NCI-H1417 (cell line): ENCODE data around the gene ZNF77.
A peak's percentile ranks its signal among the peaks of the same experiment; 100 is the strongest.
"Not testable (repeated sequence)": the region's sequence is repeated elsewhere in the genome, so short reads cannot be mapped to it uniquely, and the experiment has no call there.

Experiments used
- DNase-seq, 3 experiments: peaks; one replicate each; lab custom pipeline; 2025; lab: John Stamatoyannopoulos, UW

ZNF77 gene

DNA sequence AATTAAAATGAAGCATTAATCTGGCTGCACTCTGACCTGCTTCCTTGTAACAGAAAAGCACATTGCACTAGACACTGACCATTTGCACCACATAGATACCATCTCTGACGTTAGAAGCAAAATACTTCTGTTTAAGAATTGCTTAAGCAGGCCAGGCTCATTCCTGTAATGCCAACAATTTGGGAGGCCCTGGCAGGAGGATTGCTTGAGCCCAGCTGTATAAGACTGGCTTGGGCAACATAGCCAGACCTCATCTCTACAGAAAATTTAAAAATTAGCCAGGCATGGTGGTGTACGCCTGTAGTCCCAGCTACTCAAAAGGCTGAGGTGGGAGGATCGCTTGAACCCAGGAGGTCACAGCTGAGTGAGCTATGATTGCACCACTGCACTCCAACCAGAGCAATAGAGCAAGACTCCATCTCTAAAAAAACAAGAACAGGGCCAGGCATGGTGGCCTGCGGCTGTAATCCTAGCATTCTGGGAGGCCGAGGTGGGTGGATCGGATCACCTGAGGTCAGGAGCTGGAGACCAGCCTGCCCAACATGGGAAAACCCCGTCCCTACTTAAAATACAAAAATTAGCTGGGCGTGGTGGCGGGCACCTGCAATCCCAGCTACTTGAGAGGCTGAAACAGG lies 25.5 kb upstream of the ZNF77 start:
- DNase-seq: no peak

DNA sequence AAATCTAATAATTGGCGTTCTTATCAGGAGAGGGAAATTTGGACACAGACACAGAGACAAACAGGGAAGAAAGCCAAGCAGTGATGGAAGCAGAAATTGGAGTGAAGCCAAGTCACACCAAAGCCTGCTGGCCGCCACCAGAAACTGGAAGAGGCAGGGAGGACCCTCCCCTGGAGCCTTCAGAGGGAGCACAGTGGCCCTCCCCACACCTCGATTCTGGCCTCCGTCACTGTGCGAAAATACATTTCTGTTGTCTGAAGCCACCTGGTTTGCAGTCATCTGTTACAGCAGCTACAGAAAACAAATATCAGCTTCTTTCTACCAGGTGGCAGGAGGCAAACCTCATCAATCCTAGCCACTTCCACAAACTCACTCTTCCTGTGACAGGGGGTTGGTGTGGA lies 24.3 kb upstream of the ZNF77 start:
- DNase-seq: peak; percentile 88 to 98 (median 91)

DNA sequence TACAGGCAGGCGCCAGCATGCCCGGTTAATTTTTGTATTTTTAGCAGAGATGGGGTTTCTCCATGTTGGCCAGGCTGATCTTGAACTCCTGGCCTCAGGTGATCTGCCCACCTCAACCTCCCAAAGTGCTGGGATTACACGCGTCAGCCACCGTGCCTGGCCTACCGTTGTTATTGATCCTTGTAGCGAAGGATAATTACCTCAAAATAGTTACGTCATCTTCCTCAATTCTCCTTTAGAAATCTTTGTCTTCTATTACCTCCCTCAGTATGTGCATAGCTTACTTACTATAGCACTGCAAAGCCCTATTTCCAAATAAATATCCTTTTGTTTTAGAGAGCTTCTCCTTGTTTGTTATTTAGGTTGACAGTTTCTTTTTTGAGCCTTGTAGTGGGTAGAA lies 23.2 kb upstream of the ZNF77 start:
- no peak for DNase-seq

DNA sequence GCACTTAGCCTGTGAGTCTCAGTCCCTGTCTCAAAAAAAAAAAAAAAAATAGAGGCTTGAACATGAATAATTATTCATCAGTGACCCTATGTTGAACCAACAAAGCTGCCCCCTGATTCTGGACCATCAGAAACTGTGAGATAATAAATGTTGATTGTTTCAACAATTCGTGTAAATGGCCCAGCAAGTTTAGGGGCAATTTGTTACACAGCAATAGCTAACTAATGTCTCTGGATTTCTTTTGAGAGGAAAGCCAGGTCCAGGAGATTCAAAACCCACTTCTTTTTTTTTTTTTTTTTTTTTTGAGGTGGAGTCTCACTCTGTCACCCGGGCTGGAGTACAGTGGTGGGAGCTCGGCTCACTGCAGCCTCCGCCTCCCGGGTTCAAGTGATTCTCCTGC lies 20.1 kb upstream of the ZNF77 start:
- DNase-seq: no peak

DNA sequence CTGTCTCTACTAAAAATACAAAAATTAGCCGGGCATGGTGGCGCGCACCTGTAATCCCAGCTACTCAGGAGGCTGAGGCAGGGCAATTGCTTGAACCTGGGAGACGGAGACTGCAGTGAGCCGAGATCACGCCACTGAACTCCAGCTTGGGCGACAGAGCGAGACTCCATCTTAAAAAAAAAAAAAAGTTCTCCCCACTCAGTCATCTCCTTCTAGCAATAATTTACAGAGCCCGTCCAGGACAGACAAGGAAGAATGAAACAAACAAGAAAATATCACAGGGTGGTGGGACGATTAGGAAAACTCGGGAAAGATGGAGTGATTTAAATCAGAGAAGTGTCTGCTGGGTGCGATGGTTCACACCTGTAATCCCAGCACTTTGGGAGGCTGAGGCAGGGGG lies 18.9 kb upstream of the ZNF77 start:
- not testable (repeated sequence) for DNase-seq

DNA sequence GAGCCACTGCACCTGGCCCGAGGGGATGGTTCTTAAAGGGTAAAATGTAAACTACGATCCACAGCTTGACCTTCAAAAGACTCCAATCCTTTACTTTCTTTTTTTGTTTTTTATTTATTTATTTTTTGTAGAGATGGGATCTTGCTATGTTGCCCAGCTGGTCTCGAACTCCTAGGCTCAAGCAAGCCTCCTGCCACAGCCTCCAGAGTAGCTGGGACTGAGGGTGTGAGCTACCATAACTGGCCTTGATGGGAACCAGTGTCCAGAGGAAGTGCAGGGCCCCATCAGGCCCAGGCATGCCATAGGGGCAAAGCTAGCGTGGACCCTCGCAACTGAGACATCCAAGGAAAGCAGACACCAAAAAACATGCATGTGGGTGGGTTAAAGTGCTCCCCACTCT lies 18.4 kb upstream of the ZNF77 start:
- DNase-seq: no peak

DNA sequence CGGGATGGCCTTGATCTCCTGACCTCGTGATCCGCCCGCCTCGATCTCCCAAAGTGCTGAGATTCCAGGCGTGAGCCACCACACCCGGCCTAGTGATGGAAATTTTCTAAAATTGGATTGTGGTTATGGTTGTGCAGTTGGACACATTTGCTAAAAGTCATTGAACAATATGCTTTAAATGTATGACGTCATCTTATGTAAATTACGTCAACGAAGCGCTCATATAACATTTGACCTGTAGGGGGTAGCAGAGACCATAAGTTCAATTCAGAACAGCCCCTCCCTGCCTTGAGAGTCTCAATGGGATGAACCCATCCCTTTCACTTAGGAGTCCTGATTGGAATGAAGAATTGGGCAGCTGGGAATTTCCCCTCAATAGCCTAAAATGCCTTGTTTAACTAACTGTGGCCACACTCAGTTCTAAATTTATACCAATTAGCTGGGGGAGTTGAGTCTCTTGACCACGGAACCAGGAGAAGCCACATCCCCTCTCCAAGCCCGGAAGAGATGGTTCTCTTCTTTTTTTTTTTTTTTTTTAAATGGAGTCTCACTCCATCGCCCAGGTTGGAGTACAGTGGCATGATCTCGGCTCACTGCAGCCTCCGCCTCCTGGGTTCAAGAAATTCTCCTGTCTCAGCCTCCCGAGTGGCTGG lies 17.4 kb upstream of the ZNF77 start:
- DNase-seq: peak; percentile 72 to 94 (median 92)

DNA sequence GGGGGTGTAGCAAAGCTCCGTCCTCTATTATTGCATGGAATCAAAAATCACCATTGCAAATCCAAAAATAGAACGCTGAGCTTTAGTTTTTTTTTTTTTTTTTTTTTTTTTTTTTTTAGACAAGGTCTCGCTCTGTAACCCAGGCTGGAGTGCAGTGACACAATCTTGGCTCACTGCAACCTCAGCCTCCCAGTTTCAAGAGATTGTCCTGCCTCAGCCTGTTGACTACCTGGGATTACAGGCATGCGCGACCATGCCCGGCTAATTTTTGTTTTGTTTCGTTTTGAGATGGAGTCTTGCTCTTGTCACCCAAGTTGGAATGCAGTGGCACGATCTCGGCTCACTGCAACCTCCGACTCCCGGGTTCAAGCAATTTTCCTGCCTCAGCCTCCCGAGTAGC lies 15.3 kb upstream of the ZNF77 start:
- no peak for DNase-seq

DNA sequence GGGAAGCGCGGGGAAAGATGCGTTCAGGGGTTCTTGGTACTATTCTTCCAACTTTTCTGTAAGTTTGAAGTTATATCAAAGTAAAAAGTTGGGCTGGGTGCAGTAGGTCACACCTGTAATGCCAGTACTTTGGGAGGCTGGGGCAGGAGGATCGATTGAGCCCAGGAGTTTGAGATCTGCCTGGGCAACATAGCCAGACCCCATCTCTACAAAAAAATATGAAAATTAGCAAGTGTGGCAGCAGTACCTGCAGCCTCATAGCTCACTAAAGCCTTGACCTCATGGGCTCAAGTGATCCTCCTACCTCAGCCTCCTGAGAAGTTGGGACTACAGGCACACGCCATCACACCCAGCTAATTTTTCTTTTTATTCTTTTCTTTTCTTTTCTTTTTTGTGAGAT lies 12.4 kb upstream of the ZNF77 start:
- no peak for DNase-seq

DNA sequence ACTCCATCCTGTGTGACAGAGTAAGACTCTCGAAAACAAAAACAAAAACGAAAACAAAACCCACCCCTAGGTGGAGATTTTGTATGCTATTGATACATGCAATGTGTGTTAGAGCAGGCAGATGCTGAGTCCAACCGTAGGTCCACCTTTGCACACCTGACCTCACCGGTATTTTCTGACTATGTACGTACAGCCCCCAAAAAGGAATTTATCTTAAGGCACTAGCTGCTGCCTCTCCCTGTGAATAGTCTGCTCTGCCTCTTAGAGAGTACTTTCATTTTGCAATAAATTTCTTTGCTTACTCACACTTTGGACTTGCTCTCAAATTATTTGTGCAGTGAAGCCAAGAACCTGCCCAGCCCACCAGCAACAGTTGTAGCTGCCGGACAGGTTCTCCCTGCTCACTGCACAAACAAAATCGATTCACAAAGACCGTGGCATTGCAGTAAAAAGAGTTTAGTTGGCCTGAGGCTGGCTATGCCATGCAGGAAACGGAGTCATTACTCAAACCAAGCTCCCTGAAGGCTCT lies 8.2 kb upstream of the ZNF77 start:
- peak in 2 of 3 experiments; percentile 26 to 64 for DNase-seq

DNA sequence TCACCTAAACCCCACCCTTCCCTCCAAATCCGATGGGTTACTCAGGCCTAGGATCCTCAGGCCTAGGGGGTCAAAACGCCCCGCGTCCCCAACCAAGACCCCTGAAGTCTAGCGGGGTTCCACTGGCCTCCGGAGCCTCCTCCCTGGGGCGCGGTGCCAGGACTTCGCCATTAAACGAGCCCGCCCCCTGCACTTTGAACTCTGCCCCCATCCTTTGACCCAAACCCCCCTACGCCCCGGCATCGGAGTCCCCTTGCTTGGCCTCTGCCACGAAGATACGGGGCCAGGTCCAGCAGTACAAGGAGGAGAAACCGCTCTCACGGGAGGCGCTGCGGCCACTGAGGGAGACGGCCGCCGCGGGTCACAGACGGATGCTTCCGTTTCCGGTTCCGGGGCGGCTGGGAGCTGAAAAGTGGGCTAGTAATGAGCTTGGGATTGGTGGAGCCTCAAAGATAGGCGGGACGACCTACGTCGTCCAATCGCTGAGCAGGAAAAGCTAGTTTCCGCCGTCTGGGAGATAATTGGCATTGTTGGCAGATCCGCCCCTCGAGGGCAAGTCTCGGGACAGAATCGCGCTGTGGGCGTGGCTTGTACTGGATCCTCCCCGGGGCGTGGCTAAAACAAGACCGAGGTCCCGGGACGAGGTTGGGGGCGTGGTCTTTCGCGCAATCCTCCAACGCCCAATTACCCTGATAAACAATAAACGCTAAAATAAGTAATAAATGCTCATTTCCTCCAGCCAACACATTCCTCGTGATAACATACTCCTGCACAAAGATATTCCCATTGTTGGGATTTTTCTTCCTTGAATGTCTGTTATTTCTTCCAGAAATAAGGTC lies 5.7 kb upstream of the ZNF77 start:
- peak; percentile 99 to 100 (median 100) for DNase-seq

DNA sequence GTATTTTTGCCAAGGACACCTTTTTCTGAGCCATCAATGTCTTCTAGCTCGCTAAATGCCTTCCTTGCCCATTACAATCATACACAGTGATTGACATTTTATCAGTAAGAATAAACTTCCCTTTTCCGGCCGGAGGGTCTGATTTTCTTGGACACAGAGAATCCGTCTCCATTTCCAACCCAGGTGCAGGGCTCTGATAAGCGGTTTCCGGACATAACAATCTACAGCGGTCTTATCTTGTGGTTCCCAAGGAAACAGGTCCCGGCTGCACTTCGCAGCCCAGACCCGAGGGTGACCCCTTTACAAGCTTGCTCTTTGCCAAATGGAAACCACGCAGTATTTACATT lies 5.1 kb upstream of the ZNF77 start:
- DNase-seq: peak in 1 of 3 experiments; percentile 72

DNA sequence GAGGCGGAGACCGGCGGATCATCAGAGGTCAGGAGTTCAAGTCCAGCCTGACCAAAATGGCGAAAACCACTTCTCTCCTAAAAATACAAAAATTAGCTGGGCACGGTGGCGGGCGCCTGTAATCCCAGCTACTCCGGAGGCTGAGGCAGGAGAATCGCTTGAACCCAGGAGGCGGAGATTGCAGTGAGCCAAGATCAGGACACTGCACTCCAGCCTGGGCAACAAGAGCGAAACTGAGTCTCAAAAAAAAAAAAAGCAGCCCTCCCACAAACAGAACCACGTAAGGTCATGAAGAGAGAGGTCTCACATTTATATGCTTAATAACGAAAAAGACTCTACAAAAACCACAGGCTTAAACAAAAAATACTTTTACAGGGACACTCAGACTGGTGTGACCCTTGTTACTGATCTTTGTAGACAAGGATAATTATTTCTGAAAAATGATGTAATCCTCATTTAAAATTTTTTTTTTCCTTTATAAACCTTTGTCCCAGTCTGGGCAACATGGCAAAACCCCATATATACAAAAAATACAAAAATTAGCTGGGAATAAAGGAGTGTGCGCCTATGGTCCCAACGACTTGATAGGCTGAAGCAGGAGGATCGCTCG lies 909 bp upstream of the ZNF77 start:
- no peak for DNase-seq

DNA sequence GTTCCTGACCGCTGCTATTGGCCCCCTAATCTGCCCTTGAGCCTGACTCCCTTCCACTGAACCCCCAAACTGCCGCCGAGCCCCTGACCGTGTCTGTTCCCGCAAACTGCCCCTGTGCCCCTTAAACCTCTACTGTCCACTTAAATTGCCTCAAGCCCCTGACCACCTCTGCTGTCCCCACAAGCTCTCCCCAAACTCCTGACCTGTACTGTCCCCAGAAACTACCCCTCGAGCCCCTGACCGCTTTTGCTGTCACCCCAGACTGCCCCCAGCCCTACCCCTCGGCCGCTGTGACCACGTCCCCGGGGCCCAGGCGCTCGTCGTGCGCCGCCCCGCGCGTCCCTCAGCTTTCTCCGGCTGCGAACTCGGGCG lies 382 bp downstream of the ZNF77 start:
- no peak for DNase-seq

DNA sequence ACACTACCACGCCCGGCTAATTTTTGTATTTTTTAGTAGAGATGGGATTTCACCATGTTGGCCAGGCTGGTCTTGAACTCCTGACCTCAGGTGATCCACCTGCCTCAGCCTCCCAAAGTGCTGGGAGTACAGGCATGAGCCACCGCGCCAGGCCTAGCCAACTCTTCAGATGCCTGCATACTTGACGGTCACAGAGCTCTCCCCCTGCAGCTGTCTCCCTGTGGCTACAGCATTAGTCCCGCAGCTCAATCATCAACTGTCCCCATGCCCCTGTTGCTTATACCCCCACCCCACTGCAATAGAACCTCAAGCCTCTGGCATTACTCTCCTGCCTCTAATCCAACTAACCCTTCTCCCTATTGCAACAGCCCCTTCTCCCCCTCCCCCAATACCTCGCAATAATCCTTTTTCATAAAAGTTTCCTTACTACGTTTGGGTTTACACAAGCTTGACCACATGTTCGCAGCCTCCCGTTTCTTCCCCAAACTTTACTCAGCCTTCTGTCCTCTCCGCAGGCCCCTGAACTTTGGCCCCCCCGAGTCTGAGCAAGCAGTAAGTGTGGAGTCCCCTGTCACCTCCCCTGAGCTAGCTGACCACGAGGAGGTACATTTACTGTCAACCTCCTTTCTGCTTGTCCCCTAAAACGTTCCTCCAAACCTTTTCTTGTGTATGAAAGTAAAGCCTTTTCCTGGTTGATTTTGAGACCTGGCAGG lies 1.7 kb downstream of the ZNF77 start:
- no peak for DNase-seq

DNA sequence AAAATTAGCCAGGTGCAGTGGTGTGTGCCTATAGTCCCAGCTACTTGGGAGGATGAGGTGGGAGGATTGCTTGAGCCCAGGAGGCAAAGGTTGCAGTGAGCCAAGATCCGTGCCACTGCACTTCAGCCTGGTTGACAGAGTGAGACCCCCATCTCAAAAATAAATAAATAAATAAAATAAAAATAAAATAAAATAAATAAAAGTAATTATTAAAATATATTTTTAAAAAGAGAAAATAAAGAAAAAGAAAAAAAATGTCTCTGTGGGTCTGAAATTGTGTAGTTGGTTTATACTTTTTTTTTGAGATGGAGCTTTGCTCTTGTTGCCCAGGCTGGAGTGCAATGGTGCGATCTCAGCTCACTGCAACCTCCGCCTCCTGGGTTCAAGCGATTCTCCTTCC lies 8.9 kb downstream of the ZNF77 start:
- DNase-seq: not testable (repeated sequence)

DNA sequence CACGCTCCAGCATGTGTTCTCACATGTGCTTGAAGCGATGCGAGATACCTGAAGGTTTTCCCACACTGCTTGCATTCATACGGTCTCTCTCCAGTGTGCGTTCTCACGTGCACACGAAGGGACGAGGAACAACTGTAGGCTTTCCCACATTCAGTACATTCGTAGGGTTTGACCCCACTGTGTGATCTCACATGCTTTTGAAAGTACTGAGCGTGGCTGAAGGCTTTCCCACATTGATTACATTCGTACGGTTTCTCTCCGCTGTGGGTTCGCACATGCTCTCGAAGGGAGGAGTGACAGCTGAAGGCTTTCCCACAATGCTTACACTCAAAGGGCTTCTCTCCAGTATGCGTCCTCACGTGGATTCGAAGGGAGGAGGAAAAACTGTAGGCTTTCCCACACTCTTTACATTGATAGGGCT lies 11.3 kb downstream of the ZNF77 start:
- no peak for DNase-seq

DNA sequence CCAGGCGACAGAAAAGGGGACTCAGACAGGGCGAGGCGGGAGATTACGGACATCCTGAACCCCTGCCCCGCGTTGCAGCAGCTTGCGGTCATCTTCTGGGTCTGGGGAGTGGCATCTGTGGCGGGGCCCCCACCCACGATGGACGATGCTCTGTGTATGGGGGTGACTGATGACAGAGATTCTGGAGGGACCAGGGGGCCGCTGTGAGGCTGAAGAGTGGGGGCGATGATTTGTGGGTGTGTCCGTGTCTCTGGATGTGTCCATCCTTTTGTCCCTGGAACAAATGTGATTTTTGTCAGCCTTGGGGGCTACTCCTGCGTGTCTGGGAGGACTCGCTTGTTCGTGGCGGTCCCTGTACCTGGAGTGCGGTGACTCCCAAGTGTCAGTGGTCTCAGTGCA lies 17.7 kb downstream of the ZNF77 start:
- DNase-seq: no peak

DNA sequence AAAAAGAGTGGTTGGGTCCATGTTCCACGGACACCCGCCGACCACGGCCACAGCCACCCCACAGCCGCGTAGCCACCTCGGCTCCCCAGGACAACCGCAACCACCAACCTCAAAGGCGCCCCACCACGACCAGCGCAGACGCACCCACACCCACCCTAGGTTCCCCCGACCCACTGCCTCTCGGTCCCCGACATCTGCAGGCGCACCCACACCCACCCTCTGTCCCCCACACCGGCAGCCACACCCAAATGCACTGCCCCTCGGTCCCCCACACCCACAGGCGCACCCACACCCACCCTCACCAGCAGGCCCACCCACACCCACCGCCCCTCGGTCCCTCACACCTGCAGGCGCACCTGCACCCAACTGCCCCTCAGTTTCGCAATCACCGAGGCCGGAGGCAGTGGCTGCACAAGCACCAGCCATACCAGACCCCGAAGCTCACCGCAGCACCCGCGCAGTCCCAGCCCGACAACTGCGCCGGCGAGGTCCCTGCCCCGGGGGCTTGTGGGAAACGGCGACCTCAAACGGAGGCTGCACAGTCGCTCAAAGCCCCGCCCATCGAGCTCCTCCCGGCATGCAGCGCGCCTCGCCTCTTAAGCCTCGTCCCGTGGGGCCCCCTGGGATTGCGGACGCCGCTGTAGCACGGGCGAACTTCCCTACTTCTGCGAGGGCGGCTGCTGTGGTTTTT lies 18.3 kb downstream of the ZNF77 start:
- DNase-seq: no peak

DNA sequence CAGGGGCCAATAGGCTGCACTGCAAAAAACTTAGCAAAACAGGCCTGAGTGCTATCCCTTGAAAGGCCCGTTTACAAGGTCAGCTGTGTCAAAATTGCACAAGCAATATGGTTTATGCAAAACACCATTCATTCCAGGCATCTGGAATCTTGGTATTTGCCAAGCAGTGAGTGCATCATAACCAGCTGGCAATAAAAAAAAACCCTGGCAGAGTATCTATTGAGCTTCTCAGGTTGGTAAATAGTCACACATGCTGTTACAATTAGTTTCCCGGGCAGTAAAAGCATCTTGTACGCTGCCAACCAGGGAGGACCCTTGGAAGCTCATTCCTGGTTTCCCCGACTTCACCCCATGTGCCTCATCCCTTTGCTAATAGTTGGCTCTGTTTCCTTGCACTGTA lies 21.3 kb downstream of the ZNF77 start:
- peak in 2 of 3 experiments; percentile 8 to 59 for DNase-seq

DNA sequence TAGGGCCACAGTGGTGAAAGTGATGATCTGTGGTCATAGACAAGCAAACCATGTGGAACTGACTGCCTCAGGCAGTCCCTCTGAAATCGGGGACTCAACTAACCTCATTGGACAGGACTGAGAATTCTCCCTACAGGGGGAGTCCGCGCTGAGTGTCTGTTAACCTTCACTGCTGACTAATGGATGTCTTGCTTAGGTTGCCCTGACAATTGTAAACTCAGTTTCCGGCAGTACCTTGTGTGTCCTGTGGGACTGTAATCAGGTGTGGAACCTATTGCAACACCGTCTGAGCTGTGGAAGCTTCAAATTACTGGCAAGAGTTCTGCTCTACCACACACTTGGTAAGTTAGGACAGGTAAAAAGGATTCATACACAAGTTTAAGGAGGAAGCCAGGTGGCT lies 21.8 kb downstream of the ZNF77 start:
- DNase-seq: peak in 1 of 3 experiments; percentile 33
